ENCODE results near the gene TUBB. TPM values are rescaled to one million over a fixed set of nuclear protein-coding genes. Genes with fewer than 3 reads are reported as not detected.
A peak's percentile ranks its signal among the peaks of the same experiment; 100 is the strongest.

TUBB gene
- total and polyA plus RNA-seq, 9 of the 15 experiments (the other 6 are each of a cell fraction or from before 2014, with no cell fraction given), result 971 to 2,870 (median 1,478) TPM

DNA sequence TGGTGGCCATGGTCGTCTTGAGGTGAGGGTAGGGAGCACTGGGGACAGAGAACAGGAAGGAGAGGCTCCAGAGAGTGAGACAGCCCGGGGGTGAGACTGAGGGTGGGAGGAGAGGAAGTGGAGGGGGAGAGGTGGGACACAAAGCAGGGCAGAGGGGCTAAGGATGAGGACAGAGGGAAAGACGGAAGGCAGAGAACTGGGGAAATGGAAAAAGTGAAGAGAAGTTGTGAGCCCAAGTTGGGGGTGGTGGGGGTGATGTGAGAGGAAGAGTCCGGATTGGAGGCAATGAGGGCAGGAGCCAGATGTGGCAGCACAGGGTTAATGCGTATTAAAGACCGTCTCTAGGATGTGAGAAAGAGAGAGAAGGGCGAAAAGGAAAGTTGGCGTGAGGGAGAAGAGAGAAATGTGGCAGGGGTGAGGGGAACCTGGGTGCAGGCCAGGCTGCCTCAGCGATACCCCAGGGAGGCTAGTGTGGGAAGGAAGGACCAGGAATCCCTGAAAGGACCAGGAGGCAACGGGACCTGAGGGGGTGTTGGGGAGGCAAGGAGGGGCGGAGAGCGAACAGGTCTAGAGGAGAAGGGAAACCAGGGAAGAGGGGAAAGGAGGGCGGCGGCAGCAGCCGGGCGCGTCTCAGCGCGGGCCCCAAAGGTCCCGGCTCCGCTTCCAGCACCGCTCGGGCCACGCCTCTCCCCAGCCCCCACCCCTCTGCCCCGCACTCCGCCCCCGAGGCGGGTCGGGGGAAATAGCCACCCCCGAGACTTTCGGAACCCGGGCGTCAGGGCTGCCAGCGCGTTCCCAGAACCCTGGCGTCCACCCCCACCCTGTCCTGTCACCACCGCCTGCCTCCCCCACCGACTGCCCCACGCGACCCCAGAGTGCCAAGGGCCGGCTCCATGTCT lies 33.9 kb upstream of the TUBB start, which contains the start of gene PPP1R18 (continued):
- TF ChIP-seq, protein P1, sequence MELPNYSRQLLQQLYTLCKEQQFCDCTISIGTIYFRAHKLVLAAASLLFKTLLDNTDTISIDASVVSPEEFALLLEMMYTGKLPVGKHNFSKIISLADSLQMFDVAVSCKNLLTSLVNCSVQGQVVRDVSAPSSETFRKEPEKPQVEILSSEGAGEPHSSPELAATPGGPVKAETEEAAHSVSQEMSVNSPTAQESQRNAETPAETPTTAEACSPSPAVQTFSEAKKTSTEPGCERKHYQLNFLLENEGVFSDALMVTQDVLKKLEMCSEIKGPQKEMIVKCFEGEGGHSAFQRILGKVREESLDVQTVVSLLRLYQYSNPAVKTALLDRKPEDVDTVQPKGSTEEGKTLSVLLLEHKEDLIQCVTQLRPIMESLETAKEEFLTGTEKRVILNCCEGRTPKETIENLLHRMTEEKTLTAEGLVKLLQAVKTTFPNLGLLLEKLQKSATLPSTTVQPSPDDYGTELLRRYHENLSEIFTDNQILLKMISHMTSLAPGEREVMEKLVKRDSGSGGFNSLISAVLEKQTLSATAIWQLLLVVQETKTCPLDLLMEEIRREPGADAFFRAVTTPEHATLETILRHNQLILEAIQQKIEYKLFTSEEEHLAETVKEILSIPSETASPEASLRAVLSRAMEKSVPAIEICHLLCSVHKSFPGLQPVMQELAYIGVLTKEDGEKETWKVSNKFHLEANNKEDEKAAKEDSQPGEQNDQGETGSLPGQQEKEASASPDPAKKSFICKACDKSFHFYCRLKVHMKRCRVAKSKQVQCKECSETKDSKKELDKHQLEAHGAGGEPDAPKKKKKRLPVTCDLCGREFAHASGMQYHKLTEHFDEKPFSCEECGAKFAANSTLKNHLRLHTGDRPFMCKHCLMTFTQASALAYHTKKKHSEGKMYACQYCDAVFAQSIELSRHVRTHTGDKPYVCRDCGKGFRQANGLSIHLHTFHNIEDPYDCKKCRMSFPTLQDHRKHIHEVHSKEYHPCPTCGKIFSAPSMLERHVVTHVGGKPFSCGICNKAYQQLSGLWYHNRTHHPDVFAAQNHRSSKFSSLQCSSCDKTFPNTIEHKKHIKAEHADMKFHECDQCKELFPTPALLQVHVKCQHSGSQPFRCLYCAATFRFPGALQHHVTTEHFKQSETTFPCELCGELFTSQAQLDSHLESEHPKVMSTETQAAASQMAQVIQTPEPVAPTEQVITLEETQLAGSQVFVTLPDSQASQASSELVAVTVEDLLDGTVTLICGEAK (IDR thresholded peaks at IDR 0.05), result 0 out of 2 replicates have a peak, but pooled peaks have one; percentile 60
- TF ChIP-seq, protein P1 (CRISPR knock-in tag; IDR thresholded peaks at IDR 0.05), result no peak
- TF ChIP-seq, protein P2, sequence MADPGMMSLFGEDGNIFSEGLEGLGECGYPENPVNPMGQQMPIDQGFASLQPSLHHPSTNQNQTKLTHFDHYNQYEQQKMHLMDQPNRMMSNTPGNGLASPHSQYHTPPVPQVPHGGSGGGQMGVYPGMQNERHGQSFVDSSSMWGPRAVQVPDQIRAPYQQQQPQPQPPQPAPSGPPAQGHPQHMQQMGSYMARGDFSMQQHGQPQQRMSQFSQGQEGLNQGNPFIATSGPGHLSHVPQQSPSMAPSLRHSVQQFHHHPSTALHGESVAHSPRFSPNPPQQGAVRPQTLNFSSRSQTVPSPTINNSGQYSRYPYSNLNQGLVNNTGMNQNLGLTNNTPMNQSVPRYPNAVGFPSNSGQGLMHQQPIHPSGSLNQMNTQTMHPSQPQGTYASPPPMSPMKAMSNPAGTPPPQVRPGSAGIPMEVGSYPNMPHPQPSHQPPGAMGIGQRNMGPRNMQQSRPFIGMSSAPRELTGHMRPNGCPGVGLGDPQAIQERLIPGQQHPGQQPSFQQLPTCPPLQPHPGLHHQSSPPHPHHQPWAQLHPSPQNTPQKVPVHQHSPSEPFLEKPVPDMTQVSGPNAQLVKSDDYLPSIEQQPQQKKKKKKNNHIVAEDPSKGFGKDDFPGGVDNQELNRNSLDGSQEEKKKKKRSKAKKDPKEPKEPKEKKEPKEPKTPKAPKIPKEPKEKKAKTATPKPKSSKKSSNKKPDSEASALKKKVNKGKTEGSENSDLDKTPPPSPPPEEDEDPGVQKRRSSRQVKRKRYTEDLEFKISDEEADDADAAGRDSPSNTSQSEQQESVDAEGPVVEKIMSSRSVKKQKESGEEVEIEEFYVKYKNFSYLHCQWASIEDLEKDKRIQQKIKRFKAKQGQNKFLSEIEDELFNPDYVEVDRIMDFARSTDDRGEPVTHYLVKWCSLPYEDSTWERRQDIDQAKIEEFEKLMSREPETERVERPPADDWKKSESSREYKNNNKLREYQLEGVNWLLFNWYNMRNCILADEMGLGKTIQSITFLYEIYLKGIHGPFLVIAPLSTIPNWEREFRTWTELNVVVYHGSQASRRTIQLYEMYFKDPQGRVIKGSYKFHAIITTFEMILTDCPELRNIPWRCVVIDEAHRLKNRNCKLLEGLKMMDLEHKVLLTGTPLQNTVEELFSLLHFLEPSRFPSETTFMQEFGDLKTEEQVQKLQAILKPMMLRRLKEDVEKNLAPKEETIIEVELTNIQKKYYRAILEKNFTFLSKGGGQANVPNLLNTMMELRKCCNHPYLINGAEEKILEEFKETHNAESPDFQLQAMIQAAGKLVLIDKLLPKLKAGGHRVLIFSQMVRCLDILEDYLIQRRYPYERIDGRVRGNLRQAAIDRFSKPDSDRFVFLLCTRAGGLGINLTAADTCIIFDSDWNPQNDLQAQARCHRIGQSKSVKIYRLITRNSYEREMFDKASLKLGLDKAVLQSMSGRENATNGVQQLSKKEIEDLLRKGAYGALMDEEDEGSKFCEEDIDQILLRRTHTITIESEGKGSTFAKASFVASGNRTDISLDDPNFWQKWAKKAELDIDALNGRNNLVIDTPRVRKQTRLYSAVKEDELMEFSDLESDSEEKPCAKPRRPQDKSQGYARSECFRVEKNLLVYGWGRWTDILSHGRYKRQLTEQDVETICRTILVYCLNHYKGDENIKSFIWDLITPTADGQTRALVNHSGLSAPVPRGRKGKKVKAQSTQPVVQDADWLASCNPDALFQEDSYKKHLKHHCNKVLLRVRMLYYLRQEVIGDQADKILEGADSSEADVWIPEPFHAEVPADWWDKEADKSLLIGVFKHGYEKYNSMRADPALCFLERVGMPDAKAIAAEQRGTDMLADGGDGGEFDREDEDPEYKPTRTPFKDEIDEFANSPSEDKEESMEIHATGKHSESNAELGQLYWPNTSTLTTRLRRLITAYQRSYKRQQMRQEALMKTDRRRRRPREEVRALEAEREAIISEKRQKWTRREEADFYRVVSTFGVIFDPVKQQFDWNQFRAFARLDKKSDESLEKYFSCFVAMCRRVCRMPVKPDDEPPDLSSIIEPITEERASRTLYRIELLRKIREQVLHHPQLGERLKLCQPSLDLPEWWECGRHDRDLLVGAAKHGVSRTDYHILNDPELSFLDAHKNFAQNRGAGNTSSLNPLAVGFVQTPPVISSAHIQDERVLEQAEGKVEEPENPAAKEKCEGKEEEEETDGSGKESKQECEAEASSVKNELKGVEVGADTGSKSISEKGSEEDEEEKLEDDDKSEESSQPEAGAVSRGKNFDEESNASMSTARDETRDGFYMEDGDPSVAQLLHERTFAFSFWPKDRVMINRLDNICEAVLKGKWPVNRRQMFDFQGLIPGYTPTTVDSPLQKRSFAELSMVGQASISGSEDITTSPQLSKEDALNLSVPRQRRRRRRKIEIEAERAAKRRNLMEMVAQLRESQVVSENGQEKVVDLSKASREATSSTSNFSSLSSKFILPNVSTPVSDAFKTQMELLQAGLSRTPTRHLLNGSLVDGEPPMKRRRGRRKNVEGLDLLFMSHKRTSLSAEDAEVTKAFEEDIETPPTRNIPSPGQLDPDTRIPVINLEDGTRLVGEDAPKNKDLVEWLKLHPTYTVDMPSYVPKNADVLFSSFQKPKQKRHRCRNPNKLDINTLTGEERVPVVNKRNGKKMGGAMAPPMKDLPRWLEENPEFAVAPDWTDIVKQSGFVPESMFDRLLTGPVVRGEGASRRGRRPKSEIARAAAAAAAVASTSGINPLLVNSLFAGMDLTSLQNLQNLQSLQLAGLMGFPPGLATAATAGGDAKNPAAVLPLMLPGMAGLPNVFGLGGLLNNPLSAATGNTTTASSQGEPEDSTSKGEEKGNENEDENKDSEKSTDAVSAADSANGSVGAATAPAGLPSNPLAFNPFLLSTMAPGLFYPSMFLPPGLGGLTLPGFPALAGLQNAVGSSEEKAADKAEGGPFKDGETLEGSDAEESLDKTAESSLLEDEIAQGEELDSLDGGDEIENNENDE (IDR thresholded peaks at IDR 0.05; ENCODE audit: low read depth, low read length), result no peak
- TF ChIP-seq OTX1 (CRISPR knock-in tag; IDR thresholded peaks at IDR 0.05) (peak; percentile 46), ZNF699 (CRISPR knock-in tag; IDR thresholded peaks at IDR 0.05; ENCODE audit: insufficient replicate concordance) (no peak), ELF4 (CRISPR knock-in tag; IDR thresholded peaks at IDR 0.05) (peak; percentile 53)

Measured in K562 (cell line).